Liver (tissue), 9 donors: ENCODE measurements around the gene DEDD. TPM values are rescaled to one million over a fixed set of nuclear protein-coding genes. Genes with fewer than 3 reads are reported as not detected.

Source experiments
- DNase-seq: peaks from one replicate; pipeline ENCODE4 v3.0.0-alpha.2; 2017; ENCODE audit warnings: low spot score
- H3K27ac ChIP-seq, 2 donors: one replicate each; pipeline ENCODE4 v1.7.0; 2013; ENCODE audit warnings: inconsistent platforms in 2 of 2, low read length in 2 of 2, control low read depth in 1 of 2, low read depth in 1 of 2, mild to moderate bottlenecking in 1 of 2
- H3K27me3 ChIP-seq, 4 donors: one replicate each; pipeline versions ENCODE4 v1.6.1 to v1.7.0; 2013; ENCODE audit warnings: low read length in 3 of 4, inconsistent platforms in 1 of 4, mild to moderate bottlenecking in 1 of 4, moderate library complexity in 1 of 4; ENCODE audit not compliant: control insufficient read depth in 4 of 4, insufficient read depth in 4 of 4
- H3K36me3 ChIP-seq, 4 donors: one replicate each; pipeline versions ENCODE4 v1.6.1 to v1.7.0; 2013; ENCODE audit warnings: low read length in 3 of 4, mild to moderate bottlenecking in 3 of 4, low read depth in 1 of 4, moderate library complexity in 1 of 4; ENCODE audit not compliant: control insufficient read depth in 4 of 4, insufficient read depth in 3 of 4
- H3K4me1 ChIP-seq, 4 donors: one replicate each; pipeline versions ENCODE4 v1.6.1 to v1.7.0; 2013; ENCODE audit warnings: low read length in 3 of 4, mild to moderate bottlenecking in 3 of 4, moderate library complexity in 1 of 4; ENCODE audit not compliant: control insufficient read depth in 4 of 4, insufficient read depth in 4 of 4
- H3K4me3 ChIP-seq, 3 donors: one replicate each; pipeline versions ENCODE4 v1.6.1 to v1.7.0; 2013; ENCODE audit warnings: low read length in 3 of 3, control low read depth in 1 of 3, low read depth in 1 of 3, mild to moderate bottlenecking in 1 of 3
- H3K9ac ChIP-seq, 2 donors: one replicate each; pipeline ENCODE4 v1.7.0; 2013; ENCODE audit warnings: low read length in 2 of 2, mild to moderate bottlenecking in 2 of 2, moderate library complexity in 2 of 2, control low read depth in 1 of 2, low read depth in 1 of 2
- H3K9me3 ChIP-seq, 4 donors: one replicate each; pipeline versions ENCODE4 v1.6.1 to v1.7.0; 2013; ENCODE audit warnings: low read length in 3 of 4; ENCODE audit not compliant: control insufficient read depth in 4 of 4
- CTCF ChIP-seq: fragments of 150-350 bp; IDR thresholded peaks from 2 replicates; pipeline ENCODE4 v1.5.1; 2017; ENCODE audit warnings: improper control_type of control experiment, low read depth, low read length; ENCODE audit not compliant: missing input control
- EGR1 ChIP-seq, 2 donors: IDR thresholded peaks; 2 replicates each; pipeline ENCODE4 v1.6.1; 2016 to 2018; ENCODE audit warnings: antibody characterized with exemption in 2 of 2, low read depth in 2 of 2
- FOXA1 ChIP-seq: IDR thresholded peaks from 2 replicates; pipeline ENCODE4 v1.6.1; 2016; ENCODE audit warnings: antibody characterized with exemption
- FOXA2 ChIP-seq: IDR thresholded peaks from 2 replicates; pipeline ENCODE4 v1.6.1; 2016; ENCODE audit warnings: antibody characterized with exemption
- GABPA ChIP-seq, 2 donors: IDR thresholded peaks in 1 of 2; conservative IDR thresholded peaks in 1 of 2; 2 replicates each; pipeline ENCODE4 v1.6.1; 2016; ENCODE audit warnings: antibody characterized with exemption in 2 of 2, mild to moderate bottlenecking in 1 of 2, moderate library complexity in 1 of 2
- HNF4G ChIP-seq: IDR thresholded peaks from 2 replicates; pipeline ENCODE4 v1.6.1; 2016; ENCODE audit warnings: antibody characterized with exemption
- NR2F2 ChIP-seq: IDR thresholded peaks from 2 replicates; pipeline ENCODE4 v1.6.1; 2016; ENCODE audit warnings: antibody characterized with exemption
- RAD21 ChIP-seq, 2 donors: IDR thresholded peaks; 2 replicates each; pipeline ENCODE4 v1.6.1; 2016; ENCODE audit warnings: antibody characterized with exemption in 2 of 2, mild to moderate bottlenecking in 2 of 2
- RXRA ChIP-seq, 2 donors: IDR thresholded peaks; 2 replicates each; pipeline ENCODE4 v1.6.1; 2017 to 2018; ENCODE audit warnings: antibody characterized with exemption in 2 of 2, mild to moderate bottlenecking in 1 of 2
- SP1 ChIP-seq: IDR thresholded peaks from 2 replicates; pipeline ENCODE4 v1.6.1; 2018; ENCODE audit warnings: antibody characterized with exemption, mild to moderate bottlenecking
- TAF1 ChIP-seq: conservative IDR thresholded peaks from 2 replicates; pipeline ENCODE4 v1.6.1; 2016; ENCODE audit warnings: antibody characterized with exemption, mild to moderate bottlenecking
- YY1 ChIP-seq: IDR thresholded peaks from 2 replicates; pipeline ENCODE4 v1.6.1; 2016; ENCODE audit warnings: antibody characterized with exemption, mild to moderate bottlenecking
- ZBTB33 ChIP-seq: IDR thresholded peaks from 2 replicates; pipeline ENCODE4 v1.6.1; 2016; ENCODE audit warnings: antibody characterized with exemption
- WGBS: extraction: QIAGEN DNeasy Blood & Tissue Kit; methylation state at CpG from one replicate; pipeline ENCODE4 v1.1.7; 2013; 5-methylcytosine and 5-hydroxymethylcytosine counted together
- polyA plus RNA-seq, 2 donors: library from polyadenylated mRNA; stranded (reverse) in 1 of 2; unstranded in 1 of 2; fragments of 200-250 nt in 1 of 2; fragments of >200 nt in 1 of 2; fragmentation: Nextera tagmentation in 1 of 2; extraction: Ambion mirVana in 1 of 2; gene quantifications; one replicate each; pipeline versions ENCODE4 v1.2.1 to v1.2.3, GENCODE V29; 2013 to 2015
- total RNA-seq, 2 donors: library from RNA; depleted of rRNA; stranded (reverse); fragments of >200 nt; gene quantifications; one replicate each; pipeline ENCODE4 v1.2.3, GENCODE V29; 2014
- TF ChIP-seq, protein P1 (sequence below): IDR thresholded peaks from 2 replicates; pipeline ENCODE4 v1.6.1; 2016; ENCODE audit warnings: antibody characterized with exemption
- TF ChIP-seq, protein P2 (sequence below): IDR thresholded peaks from 2 replicates; pipeline ENCODE4 v1.6.1; 2016; ENCODE audit warnings: antibody characterized with exemption
- TF ChIP-seq, protein P3 (sequence below): IDR thresholded peaks from 2 replicates; pipeline ENCODE4 v1.6.1; 2016; ENCODE audit warnings: antibody characterized with exemption, mild to moderate bottlenecking
- donor health status: healthy.
- donor health status: healthy.
- donor health status: healthy.
- donor health status: healthy.
- donor health status: healthy.

The DEDD gene
- total and polyA plus RNA-seq, 4 donors, result 13.8 to 17.7 (median 16.0) TPM

GRCh38 chr1:161168906-161169305, 36.4 kb upstream of the DEDD start:
- Histone ChIP-seq H3K4me1 (peaks cover 4 to 37% (median 28%) of the 10 kb centered on the region in 4 donors), H3K9me3 (no peaks in the 10 kb centered on the region), H3K36me3 (peaks cover 2 to 44% (median 29%) of the 10 kb centered on the region in 4 donors), H3K9ac (no peak overlapping the region), H3K27ac (no peak overlapping the region), H3K27me3 (no peaks in the 10 kb centered on the region), H3K4me3 (no peak overlapping the region)
- WGBS, result 95% methylated on average over 9 of the region's 9 CpGs
- TF ChIP-seq FOXA1 (no peak), ZBTB33 (no peak), RXRA (IDR thresholded peaks at IDR 0.05) (no peak), NR2F2 (no peak), EGR1 (IDR thresholded peaks at IDR 0.05; ENCODE audit: low read depth in 2 of 2) (no peak), YY1 (no peak), RAD21 (IDR thresholded peaks at IDR 0.05) (no peak), TAF1 (no peak), CTCF (no peak), GABPA (IDR thresholded peaks at IDR 0.05 in 1 of 2, conservative IDR thresholded peaks at IDR 0.05 in 1 of 2) (no peak), SP1 (no peak), HNF4G (no peak), FOXA2 (no peak)
- TF ChIP-seq, protein P1, sequence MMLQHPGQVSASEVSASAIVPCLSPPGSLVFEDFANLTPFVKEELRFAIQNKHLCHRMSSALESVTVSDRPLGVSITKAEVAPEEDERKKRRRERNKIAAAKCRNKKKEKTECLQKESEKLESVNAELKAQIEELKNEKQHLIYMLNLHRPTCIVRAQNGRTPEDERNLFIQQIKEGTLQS, result no peak
- TF ChIP-seq, protein P2, sequence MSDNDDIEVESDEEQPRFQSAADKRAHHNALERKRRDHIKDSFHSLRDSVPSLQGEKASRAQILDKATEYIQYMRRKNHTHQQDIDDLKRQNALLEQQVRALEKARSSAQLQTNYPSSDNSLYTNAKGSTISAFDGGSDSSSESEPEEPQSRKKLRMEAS, result no peak
- TF ChIP-seq, protein P3, sequence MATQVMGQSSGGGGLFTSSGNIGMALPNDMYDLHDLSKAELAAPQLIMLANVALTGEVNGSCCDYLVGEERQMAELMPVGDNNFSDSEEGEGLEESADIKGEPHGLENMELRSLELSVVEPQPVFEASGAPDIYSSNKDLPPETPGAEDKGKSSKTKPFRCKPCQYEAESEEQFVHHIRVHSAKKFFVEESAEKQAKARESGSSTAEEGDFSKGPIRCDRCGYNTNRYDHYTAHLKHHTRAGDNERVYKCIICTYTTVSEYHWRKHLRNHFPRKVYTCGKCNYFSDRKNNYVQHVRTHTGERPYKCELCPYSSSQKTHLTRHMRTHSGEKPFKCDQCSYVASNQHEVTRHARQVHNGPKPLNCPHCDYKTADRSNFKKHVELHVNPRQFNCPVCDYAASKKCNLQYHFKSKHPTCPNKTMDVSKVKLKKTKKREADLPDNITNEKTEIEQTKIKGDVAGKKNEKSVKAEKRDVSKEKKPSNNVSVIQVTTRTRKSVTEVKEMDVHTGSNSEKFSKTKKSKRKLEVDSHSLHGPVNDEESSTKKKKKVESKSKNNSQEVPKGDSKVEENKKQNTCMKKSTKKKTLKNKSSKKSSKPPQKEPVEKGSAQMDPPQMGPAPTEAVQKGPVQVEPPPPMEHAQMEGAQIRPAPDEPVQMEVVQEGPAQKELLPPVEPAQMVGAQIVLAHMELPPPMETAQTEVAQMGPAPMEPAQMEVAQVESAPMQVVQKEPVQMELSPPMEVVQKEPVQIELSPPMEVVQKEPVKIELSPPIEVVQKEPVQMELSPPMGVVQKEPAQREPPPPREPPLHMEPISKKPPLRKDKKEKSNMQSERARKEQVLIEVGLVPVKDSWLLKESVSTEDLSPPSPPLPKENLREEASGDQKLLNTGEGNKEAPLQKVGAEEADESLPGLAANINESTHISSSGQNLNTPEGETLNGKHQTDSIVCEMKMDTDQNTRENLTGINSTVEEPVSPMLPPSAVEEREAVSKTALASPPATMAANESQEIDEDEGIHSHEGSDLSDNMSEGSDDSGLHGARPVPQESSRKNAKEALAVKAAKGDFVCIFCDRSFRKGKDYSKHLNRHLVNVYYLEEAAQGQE, result no peak
- DNase-seq, result no peak
